ENCODE data around the gene ZFP64.

ZFP64 gene

GRCh38 chr20:52142757-52143156, 48.8 kb downstream of the ZFP64 start:
- POLR2A ChIA-PET, result no interaction called here
- TF ChIP-seq ZNF202 (tag by site-specific recombination; IDR thresholded peaks at IDR 0.05; ENCODE audit: borderline replicate concordance) (no peak), MZF1 (tag by site-specific recombination; IDR thresholded peaks at IDR 0.05; ENCODE audit: borderline replicate concordance) (no peak), GLIS2 (tag by site-specific recombination; IDR thresholded peaks at IDR 0.05) (no peak), ZNF701 (tag by site-specific recombination; IDR thresholded peaks at IDR 0.05) (no peak), SP7 (tag by site-specific recombination; IDR thresholded peaks at IDR 0.05) (no peak), ZNF248 (tag by site-specific recombination; IDR thresholded peaks at IDR 0.05) (no peak), ZNF146 (tag by site-specific recombination; IDR thresholded peaks at IDR 0.05) (no peak), ZNF169 (tag by site-specific recombination; IDR thresholded peaks at IDR 0.05) (no peak), ZNF48 (tag by site-specific recombination; IDR thresholded peaks at IDR 0.05) (no peak), PRDM1 (tag by site-specific recombination; IDR thresholded peaks at IDR 0.05) (no peak), ZNF560 (tag by site-specific recombination; IDR thresholded peaks at IDR 0.05; ENCODE audit: borderline replicate concordance) (no peak), ZNF157 (tag by site-specific recombination; IDR thresholded peaks at IDR 0.05) (no peak)
- no peaks in the 10 kb centered on the region for H3K4me1 ChIP-seq (ENCODE audit: control insufficient read depth, insufficient read depth, low read length)
- CTCF ChIA-PET, result no interaction called here
- H3K9me3 ChIP-seq (ENCODE audit: control insufficient read depth, insufficient read depth, low read depth, low read length), result no peaks in the 10 kb centered on the region
- H3K27ac ChIP-seq (ENCODE audit: extremely low read depth, low read depth, low read length), result no peak overlapping the region
- no peaks in the 10 kb centered on the region for H3K36me3 ChIP-seq (ENCODE audit: control insufficient read depth in 2 of 2, insufficient read depth in 1 of 2, low read length in 2 of 2)
- H3K4me3 ChIP-seq (ENCODE audit: low read depth, low read length), result no peak overlapping the region

- H3K4me1 ChIP-seq (ENCODE audit: control insufficient read depth, insufficient read depth, low read length), result no peaks in the 10 kb centered on the region
- ChIA-PET CTCF (interaction anchor here (0.7 to 3.1 kb wide), 3 partner anchors 10 to 55 kb away, joined by 3 to 15 read pairs (median 5); no protein-coding TSS in a partner anchor), POLR2A (no interaction called here)
- no peak for TF ChIP-seq ZNF394 (tag by site-specific recombination; IDR thresholded peaks at IDR 0.05; ENCODE audit: borderline replicate concordance)
- no peak for TF ChIP-seq ZNF48 (tag by site-specific recombination; IDR thresholded peaks at IDR 0.05)
- no peak for TF ChIP-seq SALL2 (tag by site-specific recombination; IDR thresholded peaks at IDR 0.05; ENCODE audit: borderline replicate concordance)
- no peak for TF ChIP-seq TRIM28 (IDR thresholded peaks at IDR 0.05; ENCODE audit: borderline replicate concordance, low read length)
- no peak for TF ChIP-seq ZNF202 (tag by site-specific recombination; IDR thresholded peaks at IDR 0.05; ENCODE audit: borderline replicate concordance)
- no peak for TF ChIP-seq ZNF223 (tag by site-specific recombination; IDR thresholded peaks at IDR 0.05)
- no peak overlapping the region for H3K4me3 ChIP-seq (ENCODE audit: low read depth, low read length)
- no peak overlapping the region for H3K27ac ChIP-seq (ENCODE audit: extremely low read depth, low read depth, low read length)
- no peaks in the 10 kb centered on the region for H3K9me3 ChIP-seq (ENCODE audit: control insufficient read depth, insufficient read depth, low read depth, low read length)
- no peaks in the 10 kb centered on the region for H3K36me3 ChIP-seq (ENCODE audit: control insufficient read depth in 2 of 2, insufficient read depth in 1 of 2, low read length in 2 of 2)
Observed at GRCh38 chr20:52139986-52140385, 51.6 kb downstream of the ZFP64 start.

GRCh38 chr20:52137850-52138249, 53.7 kb downstream of the ZFP64 start:
- Histone ChIP-seq H3K4me3 (ENCODE audit: low read depth, low read length) (no peak overlapping the region), H3K4me1 (ENCODE audit: control insufficient read depth, insufficient read depth, low read length) (no peaks in the 10 kb centered on the region), H3K27ac (ENCODE audit: extremely low read depth, low read depth, low read length) (no peak overlapping the region), H3K36me3 (ENCODE audit: control insufficient read depth in 2 of 2, insufficient read depth in 1 of 2, low read length in 2 of 2) (no peaks in the 10 kb centered on the region), H3K9me3 (ENCODE audit: control insufficient read depth, insufficient read depth, low read depth, low read length) (no peaks in the 10 kb centered on the region)
- POLR2A ChIA-PET, result no interaction called here
- CTCF ChIA-PET, result interaction anchor here (0.7 to 1.2 kb wide), 3 partner anchors 9 to 14 kb away, joined by 3 to 5 read pairs (median 4); no protein-coding TSS in a partner anchor
- TF ChIP-seq ZNF433 (tag by site-specific recombination; IDR thresholded peaks at IDR 0.05; ENCODE audit: low read depth) (peak; percentile 72), ZSCAN18 (tag by site-specific recombination; IDR thresholded peaks at IDR 0.05) (no peak), ZSCAN5A (tag by site-specific recombination; IDR thresholded peaks at IDR 0.05) (no peak), ZNF791 (tag by site-specific recombination; IDR thresholded peaks at IDR 0.05) (0 out of 2 replicates have a peak, but pooled peaks have one; percentile 22), SETDB1 (IDR thresholded peaks at IDR 0.05; ENCODE audit: insufficient read length, low read length) (no peak), ZBTB6 (tag by site-specific recombination; IDR thresholded peaks at IDR 0.05) (no peak), ZNF16 (tag by site-specific recombination; IDR thresholded peaks at IDR 0.05; ENCODE audit: low read depth) (no peak), KLF10 (tag by site-specific recombination; IDR thresholded peaks at IDR 0.05) (no peak), ZNF488 (tag by site-specific recombination; IDR thresholded peaks at IDR 0.05) (no peak), ZNF416 (tag by site-specific recombination; IDR thresholded peaks at IDR 0.05) (no peak), YY2 (tag by site-specific recombination; IDR thresholded peaks at IDR 0.05) (no peak), GFI1B (tag by site-specific recombination; IDR thresholded peaks at IDR 0.05) (no peak), ZIC2 (tag by site-specific recombination; IDR thresholded peaks at IDR 0.05) (no peak), ZNF48 (tag by site-specific recombination; IDR thresholded peaks at IDR 0.05) (no peak)

Data from HEK293 (cell line).